Hippocampal formation (tissue), 2 donors: ENCODE measurements around the gene CCNA1.

Experiments used
- DNase-seq, 2 donors: peaks; one replicate each; lab custom pipeline; 2025; lab: John Stamatoyannopoulos, UW

The CCNA1 gene

GRCh38 chr13:36454121-36454520 lies 21.8 kb downstream of the CCNA1 start:
- DNase-seq: no peak

- no peak for DNase-seq
These were observed 22.7 kb downstream of the CCNA1 start for GRCh38 chr13:36454987-36455386.

- DNase-seq: no peak
These were observed 24.3 kb downstream of the CCNA1 start for GRCh38 chr13:36456577-36456976.

- peak in 1 of 2 donors; percentile 30 for DNase-seq
These were observed 29.2 kb downstream of the CCNA1 start for GRCh38 chr13:36461506-36461905.

GRCh38 chr13:36475468-36475867 lies 43.2 kb downstream of the CCNA1 start:
- no peak for DNase-seq

GRCh38 chr13:36476661-36477060 lies 44.4 kb downstream of the CCNA1 start:
- DNase-seq: no peak

- no peak for DNase-seq
These were observed 48.6 kb downstream of the CCNA1 start for GRCh38 chr13:36480726-36481427.

- no peak for DNase-seq
These were observed 57.8 kb downstream of the CCNA1 start for GRCh38 chr13:36490055-36490454.
